Astrocyte (in vitro differentiated cells and primary cell): ENCODE data around the gene BTRC. TPM values are rescaled to one million over a fixed set of nuclear protein-coding genes. Genes with fewer than 3 reads are reported as not detected.

Source experiments
- DNase-seq: peaks from one replicate; pipeline ENCODE4 v3.0.0-alpha.2; 2010; ENCODE audit warnings: low read depth
- FAIRE-seq: peaks from 2 replicates; lab custom pipeline; 2011; peaks lifted over from hg19 to GRCh38; lab: Jason Lieb, UNC
- H2AFZ ChIP-seq: 2 replicates; pipeline ENCODE4 v1.6.0; 2012; ENCODE audit warnings: low read depth, low read length, inconsistent platforms
- H3K27ac ChIP-seq: 2 replicates; pipeline ENCODE4 v1.5.1; 2011; ENCODE audit warnings: low read depth, low read length, inconsistent platforms
- H3K27me3 ChIP-seq: 2 replicates; pipeline ENCODE4 v1.6.0; 2011; ENCODE audit warnings: low read length, inconsistent platforms; ENCODE audit not compliant: insufficient read depth
- H3K36me3 ChIP-seq: 2 replicates; pipeline ENCODE4 v1.5.1; 2011; ENCODE audit warnings: low read length, inconsistent platforms; ENCODE audit not compliant: insufficient read depth
- H3K4me1 ChIP-seq: 2 replicates; pipeline ENCODE4 v1.5.1; 2011; ENCODE audit warnings: low read length, inconsistent platforms; ENCODE audit not compliant: insufficient read depth
- H3K4me2 ChIP-seq: 2 replicates; pipeline ENCODE4 v1.6.0; 2012; ENCODE audit warnings: low read length, inconsistent platforms
- H3K4me3 ChIP-seq: 2 replicates; pipeline ENCODE4 v1.5.1; 2011; ENCODE audit warnings: low read depth, mild to moderate bottlenecking, low read length, inconsistent platforms; ENCODE audit not compliant: insufficient read depth
- H3K79me2 ChIP-seq: 2 replicates; pipeline ENCODE4 v1.6.0; 2012; ENCODE audit warnings: mild to moderate bottlenecking, low read length, inconsistent platforms; ENCODE audit not compliant: insufficient read depth
- H3K9ac ChIP-seq: 2 replicates; pipeline ENCODE4 v1.6.0; 2012; ENCODE audit warnings: mild to moderate bottlenecking, low read length, inconsistent platforms
- H3K9me3 ChIP-seq: 2 replicates; pipeline ENCODE4 v1.5.1; 2012; ENCODE audit warnings: low read depth, mild to moderate bottlenecking, low read length, inconsistent platforms; ENCODE audit not compliant: insufficient read depth
- H4K20me1 ChIP-seq: 2 replicates; pipeline ENCODE4 v1.6.0; 2012; ENCODE audit warnings: low read length, inconsistent platforms; ENCODE audit not compliant: insufficient read depth
- H3K27ac Mint-ChIP-seq: one replicate; pipeline ENCODE4 v1.8.0; 2021; ENCODE audit warnings: mild to moderate bottlenecking, mixed read lengths; ENCODE audit not compliant: unreplicated experiment
- H3K27me3 Mint-ChIP-seq: one replicate; pipeline ENCODE4 v1.8.0; 2021; ENCODE audit warnings: low read depth, mixed read lengths; ENCODE audit not compliant: unreplicated experiment
- H3K36me3 Mint-ChIP-seq: one replicate; pipeline ENCODE4 v1.8.0; 2021; ENCODE audit warnings: low read depth, mixed read lengths; ENCODE audit not compliant: unreplicated experiment
- H3K4me1 Mint-ChIP-seq: one replicate; pipeline ENCODE4 v1.8.0; 2021; ENCODE audit warnings: low read depth, mixed read lengths; ENCODE audit not compliant: unreplicated experiment
- H3K4me3 Mint-ChIP-seq: one replicate; pipeline ENCODE4 v1.8.0; 2021; ENCODE audit warnings: mild to moderate bottlenecking, moderate library complexity, mixed read lengths; ENCODE audit not compliant: unreplicated experiment
- H3K9me3 Mint-ChIP-seq: one replicate; pipeline ENCODE4 v1.8.0; 2021; ENCODE audit warnings: mild to moderate bottlenecking, mixed read lengths; ENCODE audit not compliant: unreplicated experiment
- EZH2 ChIP-seq: IDR thresholded peaks from 2 replicates; pipeline ENCODE4 v1.6.1; 2012; ENCODE audit warnings: mild to moderate bottlenecking, low read length, inconsistent platforms; ENCODE audit not compliant: insufficient read depth
- total RNA-seq: library from RNA; stranded (reverse); gene quantifications from 2 replicates; pipeline ENCODE4 v1.2.1, GENCODE V29; 2021
- TF ChIP-seq, protein P1 (sequence below): IDR thresholded peaks from 2 replicates; pipeline ENCODE4 v1.5.1; 2011; ENCODE audit warnings: low read depth, mild to moderate bottlenecking, inconsistent platforms, low read length, moderate library complexity; ENCODE audit not compliant: insufficient read depth

BTRC gene
- total RNA-seq, 1 donor from 2014 or later: 33.3 TPM

GRCh38 chr10:101310529-101311184, 43.3 kb upstream of the BTRC start:
- Mint-ChIP-seq H3K36me3 (no peaks in the 10 kb centered on the region), H3K27ac (no peak overlapping the region), H3K4me1 (no peaks in the 10 kb centered on the region), H3K27me3 (peaks cover 49% of the 10 kb centered on the region), H3K4me3 (no peak overlapping the region), H3K9me3 (peaks cover 5% of the 10 kb centered on the region)
- DNase-seq: no peak
- H3K27ac ChIP-seq: no peak overlapping the region
- no peaks in the 10 kb centered on the region for H3K9me3 ChIP-seq
- no peak overlapping the region for H3K9ac ChIP-seq
- no peak for TF ChIP-seq EZH2
- TF ChIP-seq, protein P1, sequence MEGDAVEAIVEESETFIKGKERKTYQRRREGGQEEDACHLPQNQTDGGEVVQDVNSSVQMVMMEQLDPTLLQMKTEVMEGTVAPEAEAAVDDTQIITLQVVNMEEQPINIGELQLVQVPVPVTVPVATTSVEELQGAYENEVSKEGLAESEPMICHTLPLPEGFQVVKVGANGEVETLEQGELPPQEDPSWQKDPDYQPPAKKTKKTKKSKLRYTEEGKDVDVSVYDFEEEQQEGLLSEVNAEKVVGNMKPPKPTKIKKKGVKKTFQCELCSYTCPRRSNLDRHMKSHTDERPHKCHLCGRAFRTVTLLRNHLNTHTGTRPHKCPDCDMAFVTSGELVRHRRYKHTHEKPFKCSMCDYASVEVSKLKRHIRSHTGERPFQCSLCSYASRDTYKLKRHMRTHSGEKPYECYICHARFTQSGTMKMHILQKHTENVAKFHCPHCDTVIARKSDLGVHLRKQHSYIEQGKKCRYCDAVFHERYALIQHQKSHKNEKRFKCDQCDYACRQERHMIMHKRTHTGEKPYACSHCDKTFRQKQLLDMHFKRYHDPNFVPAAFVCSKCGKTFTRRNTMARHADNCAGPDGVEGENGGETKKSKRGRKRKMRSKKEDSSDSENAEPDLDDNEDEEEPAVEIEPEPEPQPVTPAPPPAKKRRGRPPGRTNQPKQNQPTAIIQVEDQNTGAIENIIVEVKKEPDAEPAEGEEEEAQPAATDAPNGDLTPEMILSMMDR: no peak
- no peaks in the 10 kb centered on the region for H3K79me2 ChIP-seq
- peak overlapping the region; percentile 49 for H2AFZ ChIP-seq
- no peaks in the 10 kb centered on the region for H4K20me1 ChIP-seq
- peak overlapping the region; percentile 11 for H3K4me2 ChIP-seq
- no peak for FAIRE-seq
- no peak overlapping the region for H3K4me3 ChIP-seq
- H3K36me3 ChIP-seq: no peaks in the 10 kb centered on the region
- no peaks in the 10 kb centered on the region for H3K4me1 ChIP-seq
- peaks cover 49% of the 10 kb centered on the region for H3K27me3 ChIP-seq

DNA sequence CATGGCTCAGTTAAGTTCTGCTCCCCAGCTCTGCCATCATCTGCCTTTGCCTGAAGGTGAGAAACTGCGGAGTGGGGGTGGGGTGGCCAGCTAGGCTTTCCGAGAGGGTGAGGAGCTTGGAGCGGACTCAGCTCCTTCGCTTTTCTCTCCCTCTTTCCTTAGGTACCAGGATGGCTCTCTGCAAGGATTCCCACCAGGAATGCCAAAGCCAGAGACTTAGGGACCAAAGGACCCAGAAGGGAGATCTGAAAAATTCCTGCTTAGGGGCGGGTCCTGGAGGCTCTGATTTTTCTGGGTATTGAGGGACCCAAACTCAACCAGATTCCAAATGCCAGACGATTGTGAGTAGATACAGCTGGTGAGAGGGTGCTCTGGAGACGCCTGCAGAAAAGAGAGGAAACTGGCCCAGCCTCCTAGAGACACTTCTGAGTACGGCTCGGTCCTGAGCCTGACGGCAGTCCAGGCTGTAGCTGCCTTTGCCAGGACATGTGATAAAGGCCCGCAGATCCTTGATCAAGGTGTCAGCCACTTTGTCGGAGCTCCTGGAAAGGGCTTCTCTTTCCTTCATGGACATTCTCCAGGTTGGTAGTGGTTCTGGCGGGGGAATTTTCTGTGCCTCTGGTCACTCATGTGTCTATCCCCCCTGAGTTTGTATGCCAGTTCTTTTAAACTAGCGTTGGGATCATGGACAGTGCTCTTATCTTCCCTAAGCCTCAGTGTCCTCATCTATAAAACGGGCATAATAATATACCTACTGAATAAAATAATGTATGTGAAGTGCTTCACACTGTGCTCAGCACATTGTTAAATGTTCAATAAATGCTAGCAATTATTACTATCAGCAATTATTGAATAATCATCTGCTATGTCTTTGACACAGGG, 42.5 kb upstream of the BTRC start:
- no peaks in the 10 kb centered on the region for H3K4me1 Mint-ChIP-seq
- H3K9ac ChIP-seq: no peak overlapping the region
- H2AFZ ChIP-seq: no peak overlapping the region
- no peaks in the 10 kb centered on the region for H3K4me1 ChIP-seq
- peaks cover 4% of the 10 kb centered on the region for H3K9me3 Mint-ChIP-seq
- H3K9me3 ChIP-seq: no peaks in the 10 kb centered on the region
- DNase-seq: no peak
- TF ChIP-seq EZH2: no peak
- TF ChIP-seq, protein P1: no peak
- FAIRE-seq: no peak
- peaks cover 41% of the 10 kb centered on the region for H3K27me3 Mint-ChIP-seq
- no peaks in the 10 kb centered on the region for H4K20me1 ChIP-seq
- H3K4me3 ChIP-seq: no peak overlapping the region
- H3K27ac Mint-ChIP-seq: no peak overlapping the region
- no peak overlapping the region for H3K4me2 ChIP-seq
- H3K79me2 ChIP-seq: no peaks in the 10 kb centered on the region
- no peak overlapping the region for H3K4me3 Mint-ChIP-seq
- H3K27me3 ChIP-seq: peaks cover 42% of the 10 kb centered on the region
- H3K36me3 Mint-ChIP-seq: no peaks in the 10 kb centered on the region
- no peaks in the 10 kb centered on the region for H3K36me3 ChIP-seq
- H3K27ac ChIP-seq: no peak overlapping the region
